Endothelial cell of umbilical vein (primary cell): ENCODE measurements around the gene CELA3A.

Source experiments
- JUN ChIP-seq: IDR thresholded peaks from 2 replicates; pipeline ENCODE4 v1.6.1; 2011; ENCODE audit warnings: borderline replicate concordance, low read depth; ENCODE audit not compliant: insufficient read length, insufficient read depth
- POLR2A ChIP-seq: IDR thresholded peaks from 2 replicates; pipeline ENCODE4 v1.6.1; 2012; ENCODE audit warnings: low read depth, mild to moderate bottlenecking, control low read depth, low read length
- POLR2AphosphoS5 ChIP-seq: IDR thresholded peaks from 2 replicates; pipeline ENCODE4 v1.6.1; 2012; ENCODE audit warnings: low read depth, mild to moderate bottlenecking, control low read depth, low read length, moderate library complexity; ENCODE audit not compliant: insufficient read depth
- TF ChIP-seq, protein P1 (sequence below), 2 donors: IDR thresholded peaks; 1 replicate in 1 of 2; 2 replicates in 1 of 2; pipeline ENCODE4 v1.5.1; 2011; ENCODE audit warnings: low read length in 2 of 2, mild to moderate bottlenecking in 2 of 2, moderate library complexity in 2 of 2, control low read depth in 1 of 2, inconsistent platforms in 1 of 2, low read depth in 1 of 2; ENCODE audit not compliant: insufficient read depth in 1 of 2; ENCODE audit errors: extremely low read depth in 1 of 2
- TF ChIP-seq, protein P2 (sequence below): IDR thresholded peaks from 2 replicates; pipeline ENCODE4 v1.6.1; 2011; ENCODE audit not compliant: insufficient read depth, insufficient read length

DNA sequence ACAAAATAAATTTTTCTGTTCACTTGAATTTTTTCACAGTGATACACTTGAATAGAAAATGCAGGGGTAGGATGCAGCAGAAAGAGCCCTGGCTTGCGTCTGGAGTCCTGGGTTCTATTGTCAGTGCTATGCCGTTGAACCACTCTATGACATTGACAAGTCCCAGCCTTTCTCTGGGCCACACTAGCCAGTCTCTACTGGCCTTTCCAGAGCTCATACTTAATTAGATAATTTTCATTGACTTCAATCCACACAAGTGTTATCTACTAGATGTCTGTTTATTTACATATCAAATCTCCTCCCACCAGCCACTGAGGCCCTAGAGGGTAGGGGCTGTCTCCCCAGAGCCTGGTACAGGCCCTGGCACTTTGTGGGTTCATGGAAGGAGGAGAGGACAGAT, 40.1 kb upstream of the CELA3A start:
- TF ChIP-seq POLR2A (no peak), POLR2AphosphoS5 (no peak), JUN (no peak)
- TF ChIP-seq, protein P1, sequence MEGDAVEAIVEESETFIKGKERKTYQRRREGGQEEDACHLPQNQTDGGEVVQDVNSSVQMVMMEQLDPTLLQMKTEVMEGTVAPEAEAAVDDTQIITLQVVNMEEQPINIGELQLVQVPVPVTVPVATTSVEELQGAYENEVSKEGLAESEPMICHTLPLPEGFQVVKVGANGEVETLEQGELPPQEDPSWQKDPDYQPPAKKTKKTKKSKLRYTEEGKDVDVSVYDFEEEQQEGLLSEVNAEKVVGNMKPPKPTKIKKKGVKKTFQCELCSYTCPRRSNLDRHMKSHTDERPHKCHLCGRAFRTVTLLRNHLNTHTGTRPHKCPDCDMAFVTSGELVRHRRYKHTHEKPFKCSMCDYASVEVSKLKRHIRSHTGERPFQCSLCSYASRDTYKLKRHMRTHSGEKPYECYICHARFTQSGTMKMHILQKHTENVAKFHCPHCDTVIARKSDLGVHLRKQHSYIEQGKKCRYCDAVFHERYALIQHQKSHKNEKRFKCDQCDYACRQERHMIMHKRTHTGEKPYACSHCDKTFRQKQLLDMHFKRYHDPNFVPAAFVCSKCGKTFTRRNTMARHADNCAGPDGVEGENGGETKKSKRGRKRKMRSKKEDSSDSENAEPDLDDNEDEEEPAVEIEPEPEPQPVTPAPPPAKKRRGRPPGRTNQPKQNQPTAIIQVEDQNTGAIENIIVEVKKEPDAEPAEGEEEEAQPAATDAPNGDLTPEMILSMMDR (IDR thresholded peaks at IDR 0.05; ENCODE audit: extremely low read depth in 1 of 2, insufficient read depth in 1 of 2, low read depth in 1 of 2, low read length in 2 of 2), result no peak
- TF ChIP-seq, protein P2, sequence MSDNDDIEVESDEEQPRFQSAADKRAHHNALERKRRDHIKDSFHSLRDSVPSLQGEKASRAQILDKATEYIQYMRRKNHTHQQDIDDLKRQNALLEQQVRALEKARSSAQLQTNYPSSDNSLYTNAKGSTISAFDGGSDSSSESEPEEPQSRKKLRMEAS, result no peak
